Chondrocyte (in vitro differentiated cells): ENCODE data around the gene TRERF1. TPM values are rescaled to one million over a fixed set of nuclear protein-coding genes. Genes with fewer than 3 reads are reported as not detected.
"Not testable (repeated sequence)": the region's sequence is repeated elsewhere in the genome, so short reads cannot be mapped to it uniquely, and the experiment has no call there.

ENCODE experiments used
- DNase-seq: peaks from one replicate; pipeline ENCODE4 v3.0.0; 2021; ENCODE audit warnings: mixed read lengths, low spot score
- H3K27ac Mint-ChIP-seq: one replicate; pipeline ENCODE4 v1.8.0; 2021; ENCODE audit warnings: mild to moderate bottlenecking, moderate library complexity, mixed read lengths; ENCODE audit not compliant: unreplicated experiment
- H3K27me3 Mint-ChIP-seq: 2 replicates; pipeline ENCODE4 v1.8.0; 2021; ENCODE audit warnings: low read depth, mixed read lengths
- H3K36me3 Mint-ChIP-seq: 2 replicates; pipeline ENCODE4 v1.8.0; 2021; ENCODE audit warnings: low read depth, mixed read lengths
- H3K4me1 Mint-ChIP-seq: 2 replicates; pipeline ENCODE4 v1.8.0; 2021; ENCODE audit warnings: low read depth, mild to moderate bottlenecking, mixed read lengths
- H3K4me3 Mint-ChIP-seq: one replicate; pipeline ENCODE4 v1.8.0; 2021; ENCODE audit warnings: mild to moderate bottlenecking, moderate library complexity, mixed read lengths; ENCODE audit not compliant: unreplicated experiment
- H3K9me3 Mint-ChIP-seq: 2 replicates; pipeline ENCODE4 v1.8.0; 2021; ENCODE audit warnings: low read depth, mixed read lengths
- CTCF ChIP-seq: fragments of 200-600 bp; sonication (generic); IDR thresholded peaks from 2 replicates; pipeline ENCODE4 v1.5.0; 2021; ENCODE audit warnings: antibody characterized with exemption, mild to moderate bottlenecking, moderate library complexity
- total RNA-seq: library from RNA; stranded (reverse); gene quantifications from 3 replicates; pipeline ENCODE4 v1.2.1, GENCODE V29; 2021

The TRERF1 gene
- total RNA-seq, 1 donor from 2014 or later: 1.8 TPM

GRCh38 chr6:42332916-42333315 is 118.8 kb downstream of the TRERF1 start:
- Mint-ChIP-seq H3K9me3 (no peaks in the 10 kb centered on the region), H3K36me3 (no peaks in the 10 kb centered on the region)

GRCh38 chr6:42331019-42331418 is 120.7 kb downstream of the TRERF1 start:
- no peaks in the 10 kb centered on the region for H3K9me3 Mint-ChIP-seq

More at GRCh38 chr6:42332916-42333315, 118.8 kb downstream of the TRERF1 start:
- TF ChIP-seq CTCF: no peak
- H3K4me3 Mint-ChIP-seq: no peak overlapping the region
- H3K4me1 Mint-ChIP-seq: peaks cover 1% of the 10 kb centered on the region
- no peak for DNase-seq
- H3K27ac Mint-ChIP-seq: no peak overlapping the region
- H3K27me3 Mint-ChIP-seq: no peaks in the 10 kb centered on the region

GRCh38 chr6:42326248-42326647 is 125.5 kb downstream of the TRERF1 start:
- Mint-ChIP-seq H3K27ac (no peak overlapping the region), H3K9me3 (peaks cover 7% of the 10 kb centered on the region), H3K4me1 (no peaks in the 10 kb centered on the region), H3K27me3 (no peaks in the 10 kb centered on the region), H3K4me3 (no peak overlapping the region), H3K36me3 (peaks cover 1% of the 10 kb centered on the region)
- TF ChIP-seq CTCF: no peak
- DNase-seq: no peak

More at GRCh38 chr6:42331019-42331418, 120.7 kb downstream of the TRERF1 start:
- Mint-ChIP-seq H3K27me3 (no peaks in the 10 kb centered on the region), H3K4me3 (no peak overlapping the region), H3K4me1 (no peaks in the 10 kb centered on the region), H3K27ac (no peak overlapping the region), H3K36me3 (no peaks in the 10 kb centered on the region)
- no peak for DNase-seq
- no peak for TF ChIP-seq CTCF

GRCh38 chr6:42324656-42325324 is 126.9 kb downstream of the TRERF1 start:
- H3K4me3 Mint-ChIP-seq, H3K4me1 Mint-ChIP-seq, DNase-seq, H3K36me3 Mint-ChIP-seq, H3K27ac Mint-ChIP-seq, H3K9me3 Mint-ChIP-seq, H3K27me3 Mint-ChIP-seq: not testable (repeated sequence)

GRCh38 chr6:42322676-42323075 is 129.1 kb downstream of the TRERF1 start:
- no peaks in the 10 kb centered on the region for H3K27me3 Mint-ChIP-seq
- H3K27ac Mint-ChIP-seq: no peak overlapping the region
- H3K4me3 Mint-ChIP-seq: no peak overlapping the region
- no peak for TF ChIP-seq CTCF
- peaks cover 8% of the 10 kb centered on the region for H3K9me3 Mint-ChIP-seq
- no peaks in the 10 kb centered on the region for H3K4me1 Mint-ChIP-seq
- H3K36me3 Mint-ChIP-seq: peaks cover 1% of the 10 kb centered on the region
- no peak for DNase-seq

GRCh38 chr6:42321976-42322375 is 129.8 kb downstream of the TRERF1 start:
- H3K27ac Mint-ChIP-seq: no peak overlapping the region
- H3K36me3 Mint-ChIP-seq: peaks cover 1% of the 10 kb centered on the region
- H3K9me3 Mint-ChIP-seq: peaks cover 8% of the 10 kb centered on the region
- DNase-seq: no peak
- TF ChIP-seq CTCF: no peak
- H3K4me1 Mint-ChIP-seq: peaks cover 2% of the 10 kb centered on the region
- no peaks in the 10 kb centered on the region for H3K27me3 Mint-ChIP-seq
- no peak overlapping the region for H3K4me3 Mint-ChIP-seq
